GM10847 (cell line): ENCODE results near the gene CELF2.

ENCODE experiments used
- POLR2A ChIP-seq: IDR thresholded peaks from 2 replicates; pipeline ENCODE4 v1.6.1; 2011; ENCODE audit not compliant: insufficient read length; ENCODE audit errors: extremely low read depth

The CELF2 gene

GRCh38 chr10:11168423-11169090 lies 150.9 kb downstream of the CELF2 start:
- TF ChIP-seq POLR2A = no peak

GRCh38 chr10:11169976-11170375 lies 152.3 kb downstream of the CELF2 start:
- no peak for TF ChIP-seq POLR2A

GRCh38 chr10:11170574-11170973 lies 152.9 kb downstream of the CELF2 start:
- no peak for TF ChIP-seq POLR2A

- no peak for TF ChIP-seq POLR2A
Observed at GRCh38 chr10:11170993-11171851, 153.6 kb downstream of the CELF2 start.

- TF ChIP-seq POLR2A = no peak
Observed at GRCh38 chr10:11173042-11173441, 155.4 kb downstream of the CELF2 start.

- TF ChIP-seq POLR2A = no peak
Observed at GRCh38 chr10:11175823-11176243, 158.2 kb downstream of the CELF2 start.

- no peak for TF ChIP-seq POLR2A
Observed at GRCh38 chr10:11176746-11177145, 159.1 kb downstream of the CELF2 start.

GRCh38 chr10:11177381-11177780 lies 159.7 kb downstream of the CELF2 start:
- TF ChIP-seq POLR2A = no peak

GRCh38 chr10:11177926-11178471 lies 160.3 kb downstream of the CELF2 start:
- no peak for TF ChIP-seq POLR2A

- TF ChIP-seq POLR2A = no peak
Observed at GRCh38 chr10:11178606-11179515, 161.2 kb downstream of the CELF2 start.

GRCh38 chr10:11179516-11180105 lies 161.9 kb downstream of the CELF2 start:
- TF ChIP-seq POLR2A = no peak

GRCh38 chr10:11180228-11180627 lies 162.6 kb downstream of the CELF2 start:
- TF ChIP-seq POLR2A = peak; percentile 24

- no peak for TF ChIP-seq POLR2A
Observed at GRCh38 chr10:11181978-11182377, 164.3 kb downstream of the CELF2 start.

GRCh38 chr10:11183015-11183414 lies 165.3 kb downstream of the CELF2 start:
- TF ChIP-seq POLR2A = no peak

- no peak for TF ChIP-seq POLR2A
Observed at GRCh38 chr10:11184093-11184492, 166.4 kb downstream of the CELF2 start.
